Measurements from ENCODE around the gene ZNF470. TPM values are rescaled to one million over a fixed set of nuclear protein-coding genes. Genes with fewer than 3 reads are reported as not detected.

Gene ZNF470
- total RNA-seq, 2 experiments from 2014 or later: 0.56 to 0.85 TPM

DNA sequence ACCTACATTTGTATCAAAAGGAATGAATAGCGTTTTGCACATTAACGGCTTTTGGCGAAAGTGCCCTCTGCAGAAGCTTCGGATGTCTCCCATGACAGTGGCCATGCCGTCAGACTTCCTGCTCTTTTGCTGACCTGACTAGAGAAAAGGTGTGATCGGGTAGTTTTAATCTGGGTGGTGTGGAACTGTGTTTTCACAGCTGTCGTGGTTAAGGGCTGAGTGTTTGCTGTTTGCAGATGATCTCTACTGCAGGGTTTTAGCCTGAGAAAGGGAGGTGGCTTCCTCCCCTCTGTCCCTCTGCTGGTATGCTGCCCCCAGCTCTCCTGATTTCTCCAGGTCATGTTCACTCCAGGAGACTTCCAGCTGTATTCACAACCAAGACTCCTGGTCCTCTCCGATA, 50.3 kb downstream of the ZNF470 start:
- H3K9me3 Mint-ChIP-seq: peaks cover 29% of the 10 kb centered on the region
- Histone ChIP-seq H3K4me1 (ENCODE audit: insufficient read depth, low read length) (no peaks in the 10 kb centered on the region), H3K4me3 (ENCODE audit: low read length) (no peak overlapping the region), H3K9me3 (ENCODE audit: control insufficient read depth in 1 of 2, insufficient read depth in 1 of 2, low read length in 2 of 2) (peaks cover 68 to 96% of the 10 kb centered on the region in 2 experiments), H3K36me3 (ENCODE audit: insufficient read depth, low read length) (peaks cover 38% of the 10 kb centered on the region), H3K27ac (ENCODE audit: low read depth in 1 of 2, low read length in 2 of 2) (no peak overlapping the region), H3K27me3 (ENCODE audit: control insufficient read depth in 1 of 2, insufficient read depth in 2 of 2, low read length in 2 of 2) (no peaks in the 10 kb centered on the region)
- TF ChIP-seq, protein P1, sequence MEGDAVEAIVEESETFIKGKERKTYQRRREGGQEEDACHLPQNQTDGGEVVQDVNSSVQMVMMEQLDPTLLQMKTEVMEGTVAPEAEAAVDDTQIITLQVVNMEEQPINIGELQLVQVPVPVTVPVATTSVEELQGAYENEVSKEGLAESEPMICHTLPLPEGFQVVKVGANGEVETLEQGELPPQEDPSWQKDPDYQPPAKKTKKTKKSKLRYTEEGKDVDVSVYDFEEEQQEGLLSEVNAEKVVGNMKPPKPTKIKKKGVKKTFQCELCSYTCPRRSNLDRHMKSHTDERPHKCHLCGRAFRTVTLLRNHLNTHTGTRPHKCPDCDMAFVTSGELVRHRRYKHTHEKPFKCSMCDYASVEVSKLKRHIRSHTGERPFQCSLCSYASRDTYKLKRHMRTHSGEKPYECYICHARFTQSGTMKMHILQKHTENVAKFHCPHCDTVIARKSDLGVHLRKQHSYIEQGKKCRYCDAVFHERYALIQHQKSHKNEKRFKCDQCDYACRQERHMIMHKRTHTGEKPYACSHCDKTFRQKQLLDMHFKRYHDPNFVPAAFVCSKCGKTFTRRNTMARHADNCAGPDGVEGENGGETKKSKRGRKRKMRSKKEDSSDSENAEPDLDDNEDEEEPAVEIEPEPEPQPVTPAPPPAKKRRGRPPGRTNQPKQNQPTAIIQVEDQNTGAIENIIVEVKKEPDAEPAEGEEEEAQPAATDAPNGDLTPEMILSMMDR (IDR thresholded peaks at IDR 0.05): no peak
- H3K4me1 Mint-ChIP-seq (ENCODE audit: low read depth): no peaks in the 10 kb centered on the region
- ChIA-PET CTCF (no interaction called here), POLR2A (no interaction called here)
- no peak overlapping the region for H3K27ac Mint-ChIP-seq
- DNase-seq: no peak
- H3K27me3 Mint-ChIP-seq: no peaks in the 10 kb centered on the region
- ATAC-seq (ENCODE audit: poor library complexity): no peak
- H3K36me3 Mint-ChIP-seq (ENCODE audit: low read depth): peaks cover 93% of the 10 kb centered on the region
- intact Hi-C loops (cut with DNase I, micrococcal nuclease): no loop called here
- H3K4me3 Mint-ChIP-seq: no peak overlapping the region

DNA sequence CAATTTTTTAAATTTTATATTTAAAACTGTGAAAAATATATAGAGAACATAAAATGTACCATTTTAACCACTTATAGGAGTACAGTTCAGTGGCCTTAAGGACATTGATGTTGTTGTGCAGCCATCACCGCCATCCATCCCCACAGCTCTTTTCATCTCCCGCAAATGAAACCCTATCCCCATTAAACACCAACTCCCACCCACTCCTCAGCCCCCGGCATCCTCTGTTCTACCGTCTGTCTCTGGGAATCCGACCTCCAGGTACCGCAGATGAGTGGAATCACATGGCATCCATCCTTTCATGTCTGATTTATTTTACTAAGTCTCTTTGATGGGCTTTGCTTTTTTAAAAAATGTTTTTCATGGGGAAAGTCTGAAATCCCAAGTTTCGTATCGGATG, 51.9 kb downstream of the ZNF470 start:
- Histone ChIP-seq H3K4me1 (ENCODE audit: insufficient read depth, low read length) (no peaks in the 10 kb centered on the region), H3K27me3 (ENCODE audit: control insufficient read depth in 1 of 2, insufficient read depth in 2 of 2, low read length in 2 of 2) (no peaks in the 10 kb centered on the region), H3K9me3 (ENCODE audit: control insufficient read depth in 1 of 2, insufficient read depth in 1 of 2, low read length in 2 of 2) (peaks cover 67 to 96% of the 10 kb centered on the region in 2 experiments), H3K4me3 (ENCODE audit: low read length) (no peak overlapping the region), H3K36me3 (ENCODE audit: insufficient read depth, low read length) (peaks cover 37% of the 10 kb centered on the region), H3K27ac (ENCODE audit: low read depth in 1 of 2, low read length in 2 of 2) (no peak overlapping the region)
- H3K27ac Mint-ChIP-seq: no peak overlapping the region
- POLR2A ChIA-PET: no interaction called here
- no peaks in the 10 kb centered on the region for H3K27me3 Mint-ChIP-seq
- CTCF ChIA-PET: no interaction called here
- DNase-seq (no peak), ATAC-seq (ENCODE audit: poor library complexity) (no peak)
- intact Hi-C loops (cut with DNase I, micrococcal nuclease): no loop called here
- TF ChIP-seq, protein P1 (IDR thresholded peaks at IDR 0.05): no peak
- H3K9me3 Mint-ChIP-seq: peaks cover 29% of the 10 kb centered on the region
- H3K4me1 Mint-ChIP-seq (ENCODE audit: low read depth): no peaks in the 10 kb centered on the region
- H3K4me3 Mint-ChIP-seq: no peak overlapping the region
- peaks cover 90% of the 10 kb centered on the region for H3K36me3 Mint-ChIP-seq (ENCODE audit: low read depth)

DNA sequence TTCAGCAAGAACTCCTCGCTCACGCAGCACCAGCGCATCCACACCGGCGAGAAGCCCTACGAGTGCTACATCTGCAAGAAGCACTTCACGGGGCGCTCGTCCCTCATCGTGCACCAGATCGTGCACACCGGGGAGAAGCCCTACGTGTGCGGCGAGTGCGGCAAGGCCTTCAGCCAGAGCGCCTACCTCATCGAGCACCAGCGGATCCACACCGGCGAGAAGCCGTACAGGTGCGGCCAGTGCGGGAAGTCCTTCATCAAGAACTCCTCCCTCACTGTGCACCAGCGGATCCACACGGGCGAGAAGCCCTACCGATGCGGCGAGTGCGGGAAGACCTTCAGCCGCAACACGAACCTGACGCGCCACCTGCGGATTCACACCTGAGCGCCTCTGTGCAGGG, 55.1 kb downstream of the ZNF470 start:
- Mint-ChIP-seq H3K36me3 (ENCODE audit: low read depth) (peaks cover 82% of the 10 kb centered on the region), H3K4me3 (no peak overlapping the region), H3K9me3 (peaks cover 19% of the 10 kb centered on the region), H3K27ac (no peak overlapping the region), H3K4me1 (ENCODE audit: low read depth) (no peaks in the 10 kb centered on the region), H3K27me3 (no peaks in the 10 kb centered on the region)
- intact Hi-C loops (cut with DNase I, micrococcal nuclease): no loop called here
- Histone ChIP-seq H3K27ac (ENCODE audit: low read depth in 1 of 2, low read length in 2 of 2) (no peak overlapping the region), H3K36me3 (ENCODE audit: insufficient read depth, low read length) (peaks cover 34% of the 10 kb centered on the region), H3K27me3 (ENCODE audit: control insufficient read depth in 1 of 2, insufficient read depth in 2 of 2, low read length in 2 of 2) (no peaks in the 10 kb centered on the region), H3K4me1 (ENCODE audit: insufficient read depth, low read length) (no peaks in the 10 kb centered on the region), H3K4me3 (ENCODE audit: low read length) (no peak overlapping the region), H3K9me3 (ENCODE audit: control insufficient read depth in 1 of 2, insufficient read depth in 1 of 2, low read length in 2 of 2) (peaks cover 87 to 92% of the 10 kb centered on the region in 2 experiments)
- ATAC-seq (ENCODE audit: poor library complexity) (no peak), DNase-seq (no peak)
- ChIA-PET CTCF (no interaction called here), POLR2A (no interaction called here)
- TF ChIP-seq, protein P1 (IDR thresholded peaks at IDR 0.05): no peak
